Left kidney (tissue), 2 donors: ENCODE data around the gene GYS2. TPM values are rescaled to one million over a fixed set of nuclear protein-coding genes. Genes with fewer than 3 reads are reported as not detected.

Experiments used
- DNase-seq: peaks from one replicate; pipeline ENCODE4 v3.0.0-alpha.2; 2013
- polyA plus RNA-seq: library from polyadenylated mRNA; unstranded; fragments of 120-200 nt; gene quantifications from one replicate; pipeline ENCODE4 v1.2.1, GENCODE V29; 2013; ENCODE audit not compliant: insufficient read length

Gene GYS2
- polyA plus RNA-seq, 1 donor, result 0.17 TPM

DNA sequence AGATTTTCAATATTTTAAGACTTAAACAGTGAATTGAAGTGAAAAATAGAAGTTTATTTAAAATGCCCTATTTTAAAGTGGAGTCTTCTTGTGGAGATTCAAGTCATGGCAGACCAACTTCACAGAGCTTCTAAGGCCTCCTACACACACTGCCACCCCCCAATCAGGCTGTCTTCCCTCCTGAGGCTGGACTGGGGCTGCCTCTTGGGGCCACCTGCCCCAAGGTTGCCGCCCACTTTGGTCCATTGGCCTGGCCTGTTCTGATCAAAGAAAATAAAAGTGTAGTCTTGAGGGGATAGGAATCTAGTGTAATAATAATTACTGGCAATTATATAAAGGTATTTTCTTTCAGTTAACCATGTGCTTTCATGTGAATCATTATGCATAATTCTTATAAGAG lies 101.8 kb downstream of the GYS2 start:
- no peak for DNase-seq

DNA sequence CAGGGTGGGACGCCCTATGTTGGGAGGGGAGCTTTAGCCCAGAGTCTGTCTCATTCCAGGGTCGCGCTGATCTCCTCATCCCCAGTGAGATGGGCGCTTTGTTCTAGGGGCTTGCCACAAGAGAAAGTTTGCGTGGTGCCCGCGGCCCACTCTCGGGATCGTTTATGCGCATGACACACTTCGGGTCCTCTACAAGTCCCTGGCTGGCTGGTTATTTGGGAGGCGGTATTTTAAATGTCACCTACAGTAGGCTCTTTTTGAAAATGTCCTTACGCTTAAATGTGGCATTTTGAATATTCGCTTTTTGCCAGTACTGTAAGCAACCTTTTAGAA lies 102.5 kb downstream of the GYS2 start:
- peak; percentile 22 for DNase-seq

DNA sequence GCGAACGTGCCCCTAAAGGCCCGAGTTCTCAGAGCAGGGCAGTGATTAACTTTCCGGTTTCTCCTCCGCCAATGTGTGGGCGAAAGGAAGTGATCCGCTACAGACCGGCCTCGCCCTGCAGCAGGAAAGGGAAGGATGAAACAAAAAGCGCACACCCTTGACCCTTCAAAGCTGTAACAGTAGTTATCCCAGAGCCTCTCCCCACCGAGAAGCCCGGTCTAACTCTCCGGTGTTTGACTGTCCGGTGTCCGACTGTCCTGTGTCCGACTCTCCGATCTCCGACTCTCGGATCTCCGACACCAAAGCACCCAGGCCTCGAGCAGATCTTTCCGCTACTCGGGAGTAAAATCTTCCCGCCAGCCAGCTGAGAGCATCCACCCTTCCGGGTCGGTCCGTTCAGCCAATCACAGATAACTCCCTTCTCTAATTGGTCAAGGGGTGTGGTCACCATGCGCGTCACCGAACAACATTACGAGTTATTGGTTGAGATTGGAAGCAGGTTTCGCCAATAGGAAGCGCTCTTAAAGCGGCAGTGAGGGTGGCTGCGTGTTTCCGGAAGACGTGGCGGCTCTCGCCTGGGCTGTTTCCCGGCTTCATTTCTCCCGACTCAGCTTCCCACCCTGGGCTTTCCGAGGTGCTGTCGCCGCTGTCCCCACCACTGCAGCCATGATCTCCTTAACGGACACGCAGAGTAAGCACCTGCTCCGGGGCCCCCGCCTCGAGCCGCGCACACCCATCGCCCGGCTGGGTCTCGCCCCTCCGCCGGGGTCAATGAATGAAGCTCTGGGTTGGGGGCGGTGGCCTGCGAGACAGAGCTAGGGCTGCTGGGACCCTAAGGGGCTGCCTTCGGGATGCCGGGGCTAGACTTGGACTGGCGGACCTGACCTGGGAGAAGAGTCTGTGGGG lies 103.1 kb downstream of the GYS2 start, which contains the start of the genes GOLT1B and RECQL:
GOLT1B (plus strand) TSS at position 532 of the 906 bp plus-strand sequence; CDS start at position 667, 135 bp downstream.
RECQL (minus strand) TSS at position 378 of the 906 bp plus-strand sequence. CDS start 2,065 bp downstream, outside the sequence.
- peak; percentile 98 for DNase-seq

DNA sequence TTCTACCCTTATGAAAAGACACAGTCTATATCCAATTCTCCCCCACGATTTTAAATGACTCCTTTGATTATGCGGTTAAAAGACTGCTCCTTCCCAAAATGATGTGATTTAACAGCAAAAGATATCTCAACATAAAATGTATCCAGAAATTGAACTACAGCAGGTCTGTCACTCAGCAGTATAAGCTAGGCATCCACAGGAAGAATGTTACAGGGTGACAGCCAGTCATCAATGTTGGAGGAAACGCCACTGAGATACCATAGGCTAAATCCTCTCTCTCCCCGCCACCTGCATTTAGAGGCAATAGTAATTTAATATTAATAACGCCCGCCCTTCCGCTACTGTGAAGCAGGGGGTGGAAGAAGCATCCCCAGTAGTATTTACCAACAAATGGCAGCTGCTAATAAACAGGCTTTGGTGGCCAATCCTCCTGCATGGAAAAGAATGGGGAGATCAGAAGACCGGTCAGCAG lies 103.8 kb downstream of the GYS2 start:
- DNase-seq, result no peak

- DNase-seq, result no peak
Observed at GRCh38 chr12:21499765-21500164, 104.9 kb downstream of the GYS2 start.

Other genes starting within 250 kb of the GYS2 start
- not detected for gene IAPP, start 231.9 kb downstream of the GYS2 start, polyA plus RNA-seq
- 23.9 TPM for gene PYROXD1, start 167.2 kb downstream of the GYS2 start, polyA plus RNA-seq
- 35.8 TPM for gene RECQL, start 103.2 kb downstream of the GYS2 start, polyA plus RNA-seq
- 42.0 TPM for gene GOLT1B, start 103.1 kb downstream of the GYS2 start, polyA plus RNA-seq
- gene SPX, start 78.6 kb downstream of the GYS2 start, polyA plus RNA-seq, result 13.8 TPM
- 1,582 TPM for gene LDHB, start 53.0 kb upstream of the GYS2 start, polyA plus RNA-seq
- gene KCNJ8, start 169.9 kb upstream of the GYS2 start, polyA plus RNA-seq, result 19.0 TPM